IMR-90 (cell line): ENCODE results near the gene KLHDC10. TPM values are rescaled to one million over a fixed set of nuclear protein-coding genes. Genes with fewer than 3 reads are reported as not detected.

Experiments
- ATAC-seq: fragments of 200-7000 bp; cut with Tn5 transposase; 2 replicates; pipeline ENCODE4 v1.9.1; 2020; ENCODE audit warnings: low read depth, mild to moderate bottlenecking, moderate library complexity
- BruUV-seq: library from RNA; stranded (reverse); fragments of 400-500 nt; replicated peaks from 2 replicates; lab custom pipeline; 2021; lab: Mats Ljungman, UMichigan
- CTCF ChIA-PET: fragments of 300-600 bp; formaldehyde crosslinking; extraction: SDS; loops from one replicate; lab custom pipeline; 2021; ENCODE audit warnings: antibody characterized with exemption; lab: Yijun Ruan, JAX
- POLR2A ChIA-PET: fragments of 300-600 bp; sonication (Branson Sonifier 250); formaldehyde crosslinking; loops from one replicate; lab custom pipeline; 2022; ENCODE audit warnings: antibody characterized with exemption; ENCODE audit not compliant: unreplicated experiment; lab: Charles Lee
- DNase-seq: peaks from one replicate; pipeline ENCODE4 v3.0.0; 2013
- H2AFZ ChIP-seq: replicated peaks from 2 replicates; pipeline ENCODE3; 2013; ENCODE audit warnings: low read length, mild to moderate bottlenecking; ENCODE audit not compliant: poor library complexity
- H2AK5ac ChIP-seq: 2 replicates; pipeline ENCODE4 v1.6.1; 2013; ENCODE audit warnings: low read depth, low read length, inconsistent platforms
- H2AK9ac ChIP-seq: replicated peaks from 2 replicates; pipeline ENCODE3; 2013; ENCODE audit warnings: mild to moderate bottlenecking, low read depth, low read length, moderate library complexity; ENCODE audit not compliant: poor library complexity
- H2BK120ac ChIP-seq: 2 replicates; pipeline ENCODE4 v1.6.1; 2013; ENCODE audit warnings: low read depth, low read length, inconsistent platforms
- H2BK15ac ChIP-seq: 3 replicates; pipeline ENCODE4 v1.6.1; 2013; ENCODE audit warnings: low read depth, low read length, inconsistent platforms
- H2BK20ac ChIP-seq: 2 replicates; pipeline ENCODE4 v1.6.1; 2013; ENCODE audit warnings: low read depth, mild to moderate bottlenecking, inconsistent platforms, low read length, moderate library complexity
- H2BK5ac ChIP-seq: 2 replicates; pipeline ENCODE4 v1.6.1; 2013; ENCODE audit warnings: mild to moderate bottlenecking, low read depth, low read length, inconsistent platforms; ENCODE audit not compliant: poor library complexity, severe bottlenecking
- H3K14ac ChIP-seq: replicated peaks from 2 replicates; pipeline ENCODE4 v1.6.1; 2013; ENCODE audit warnings: low read depth, low read length, inconsistent platforms
- H3K18ac ChIP-seq: 2 replicates; pipeline ENCODE4 v1.6.1; 2013; ENCODE audit warnings: low read depth, low read length, control low read depth
- H3K23ac ChIP-seq: 2 replicates; pipeline ENCODE4 v1.6.1; 2013; ENCODE audit warnings: low read depth, low read length, inconsistent platforms
- H3K27ac ChIP-seq: 2 replicates; pipeline ENCODE4 v1.5.1; 2013; ENCODE audit warnings: mild to moderate bottlenecking, control low read depth, low read length; ENCODE audit not compliant: insufficient read depth
- H3K27me3 ChIP-seq: 2 replicates; pipeline ENCODE4 v1.6.1; 2013; ENCODE audit warnings: low read length; ENCODE audit not compliant: control insufficient read depth, insufficient read depth
- H3K36me3 ChIP-seq: 2 replicates; pipeline ENCODE4 v1.6.1; 2013; ENCODE audit warnings: low read length, mixed read lengths; ENCODE audit not compliant: control insufficient read depth, insufficient read depth
- H3K4ac ChIP-seq: 2 replicates; pipeline ENCODE4 v1.6.1; 2013; ENCODE audit warnings: low read depth, low read length, inconsistent platforms
- H3K4me1 ChIP-seq: 2 replicates; pipeline ENCODE4 v1.6.1; 2013; ENCODE audit warnings: low read length, mixed read lengths; ENCODE audit not compliant: control insufficient read depth, insufficient read depth
- H3K4me2 ChIP-seq: 2 replicates; pipeline ENCODE4 v1.6.1; 2013; ENCODE audit warnings: low read depth, mild to moderate bottlenecking, control low read depth, low read length, moderate library complexity
- H3K4me3 ChIP-seq: 2 replicates; pipeline ENCODE4 v1.5.1; 2013; ENCODE audit warnings: low read depth, mild to moderate bottlenecking, control low read depth, low read length, moderate library complexity; ENCODE audit not compliant: insufficient read depth
- H3K56ac ChIP-seq: 2 replicates; pipeline ENCODE4 v1.6.1; 2013; ENCODE audit warnings: low read length, inconsistent platforms; ENCODE audit not compliant: insufficient read depth; ENCODE audit errors: extremely low read depth
- H3K79me1 ChIP-seq, 2 experiments: 2 replicates each; pipeline ENCODE4 v1.6.1; 2013; ENCODE audit warnings: low read length in 2 of 2, inconsistent platforms in 1 of 2, low read depth in 1 of 2
- H3K9ac ChIP-seq: 2 replicates; pipeline ENCODE4 v1.6.1; 2013; ENCODE audit warnings: low read depth, low read length, control low read depth
- H3K9me1 ChIP-seq: 2 replicates; pipeline ENCODE4 v1.6.1; 2013; ENCODE audit warnings: low read length, inconsistent platforms; ENCODE audit not compliant: insufficient read depth
- H3K9me3 ChIP-seq: 2 replicates; pipeline ENCODE4 v1.6.1; 2013; ENCODE audit warnings: low read length; ENCODE audit not compliant: control insufficient read depth, insufficient read depth
- H4K20me1 ChIP-seq: 2 replicates; pipeline ENCODE4 v1.6.1; 2013; ENCODE audit warnings: low read length, inconsistent platforms; ENCODE audit not compliant: insufficient read depth
- H4K5ac ChIP-seq: 2 replicates; pipeline ENCODE4 v1.6.1; 2013; ENCODE audit warnings: mild to moderate bottlenecking, low read depth, low read length, control low read depth
- H4K8ac ChIP-seq, 2 experiments: 2 replicates each; pipeline ENCODE4 v1.6.1; 2013; ENCODE audit warnings: low read depth in 2 of 2, low read length in 2 of 2, control low read depth in 1 of 2, inconsistent platforms in 1 of 2
- H4K91ac ChIP-seq: 2 replicates; pipeline ENCODE4 v1.6.1; 2013; ENCODE audit warnings: low read depth, low read length, inconsistent platforms; ENCODE audit not compliant: insufficient read depth
- RCOR1 ChIP-seq: IDR thresholded peaks from 2 replicates; pipeline ENCODE4 v1.6.1; 2012; ENCODE audit warnings: mild to moderate bottlenecking, low read length, improper control_type of control experiment; ENCODE audit not compliant: insufficient replicate concordance
- WGBS, 2 experiments: methylation state at CpG; one replicate each; pipeline versions ENCODE4 v1.1.5 to v1.1.7; 2013; ENCODE audit warnings: missing lambda C conversion rate in 2 of 2; ENCODE audit not compliant: insufficient read length in 1 of 2; ENCODE audit errors: extremely low coverage in 2 of 2; 5-methylcytosine and 5-hydroxymethylcytosine counted together
- dilution Hi-C: fragments of 300-500 bp; cut with HindIII; formaldehyde crosslinking; loops from one replicate; pipeline ENCODE4 v1.14.3; 2018; ENCODE audit warnings: low sequenced_read_pairs; ENCODE audit not compliant: unreplicated experiment
- in situ Hi-C: fragments of 300-500 bp; cut with MboI; formaldehyde crosslinking; loops from 3 replicates; pipeline ENCODE4 v1.14.3; 2019; ENCODE audit warnings: low sequenced_read_pairs, inconsistent platforms, mixed read lengths
- intact Hi-C: fragments of 100-400 bp; cut with micrococcal nuclease; formaldehyde crosslinking; loops from 2 replicates; pipeline ENCODE4 v1.10.0; 2022
- polyA plus RNA-seq, 3 experiments: library from polyadenylated mRNA; depleted of rRNA; stranded (reverse); fragments of >200 nt; gene quantifications; 2 replicates each; pipeline ENCODE4 v1.2.3, GENCODE V29; 2012; ENCODE audit warnings: low replicate concordance in 1 of 3
- total RNA-seq: library from RNA; depleted of rRNA; stranded (reverse); fragments of >200 nt; gene quantifications from 2 replicates; pipeline ENCODE4 v1.2.3, GENCODE V29; 2012

The KLHDC10 gene
- total and polyA plus RNA-seq, 2 of the 4 experiments (the other 2 are of a cell fraction), result 12.4 to 27.1 TPM

DNA sequence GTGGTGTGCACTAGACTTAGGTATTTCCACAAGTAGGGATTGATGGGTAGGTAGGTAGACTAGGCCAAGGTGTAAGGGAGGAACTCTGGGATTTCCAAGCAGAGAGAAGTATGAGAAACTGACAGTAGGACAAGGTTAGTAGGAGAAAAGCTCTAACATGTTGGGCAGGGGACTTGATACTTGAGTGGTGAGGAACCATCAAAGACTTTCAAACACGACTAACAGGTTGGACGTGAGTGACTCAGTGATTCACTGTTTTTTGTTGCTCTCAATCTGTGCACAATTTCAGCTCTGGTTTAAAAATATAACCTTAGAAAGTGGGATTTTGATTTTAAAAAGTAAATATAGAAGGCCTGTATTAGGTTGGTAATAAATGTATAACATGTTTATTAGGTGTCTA is 44.4 kb downstream of the KLHDC10 start:
- Histone ChIP-seq H2AK5ac (no peak overlapping the region), H4K91ac (no peak overlapping the region), H2AFZ (no peak overlapping the region), H2BK120ac (no peak overlapping the region), H3K4me2 (no peak overlapping the region), H3K9me1 (no peaks in the 10 kb centered on the region), H2AK9ac (no peak overlapping the region), H4K5ac (no peak overlapping the region), H2BK15ac (no peak overlapping the region), H3K4me3 (no peak overlapping the region), H3K23ac (no peak overlapping the region), H4K20me1 (no peaks in the 10 kb centered on the region), H3K4me1 (no peaks in the 10 kb centered on the region), H3K18ac (no peak overlapping the region), H3K56ac (no peak overlapping the region), H2BK20ac (no peak overlapping the region), H3K27me3 (no peaks in the 10 kb centered on the region), H3K14ac (no peak overlapping the region), H3K27ac (no peak overlapping the region), H3K9me3 (peaks cover 2% of the 10 kb centered on the region; the same call in 1 of the 2 replicates), H3K79me1 (peaks cover 5 to 8% of the 10 kb centered on the region in 2 experiments; a peak in 3 of 4 replicates), H2BK5ac (no peak overlapping the region), H3K9ac (no peak overlapping the region), H4K8ac (no peak overlapping the region), H3K4ac (no peak overlapping the region), H3K36me3 (peaks cover 4% of the 10 kb centered on the region)
- no peak for ATAC-seq
- dilution Hi-C loops (no loop called here), intact Hi-C loops (loop anchor here (5.0 kb wide), 1 partner anchor 37 kb away; no protein-coding TSS in a partner anchor), in situ Hi-C loops (no loop called here)
- DNase-seq, result no peak
- POLR2A ChIA-PET, result interaction anchor here (0.9 kb wide), 1 partner anchor 14 kb away, joined by 3 read pairs; no protein-coding TSS in a partner anchor
- CTCF ChIA-PET, result interaction anchor here (0.6 kb wide), 1 partner anchor 49 kb away, joined by 3 read pairs; no protein-coding TSS in a partner anchor
- WGBS, 2 experiments, result 100% methylated on average over 2 of the region's 2 CpGs; no CpG with 5 or more reads in 1 of the 2 experiments
- no TSS peak for BruUV-seq
- no peak for TF ChIP-seq RCOR1
